K562 (cell line): ENCODE data around the gene BMPER. TPM values are rescaled to one million over a fixed set of nuclear protein-coding genes. Genes with fewer than 3 reads are reported as not detected.

ENCODE experiments used
- ATAC-seq: fragments of 200-7000 bp; cut with Tn5 transposase; 3 replicates; pipeline ENCODE4 v1.9.1; 2020; ENCODE audit warnings: moderate library complexity
- BruUV-seq: library from RNA; stranded (reverse); fragments of 400-500 nt; replicated peaks from 2 replicates; lab custom pipeline; 2021; lab: Mats Ljungman, UMichigan
- CTCF ChIA-PET: fragments of 300-600 bp; formaldehyde crosslinking; extraction: SDS; loops from one replicate; lab custom pipeline; 2021; ENCODE audit warnings: low intra/inter-chr PET ratio; lab: Yijun Ruan, JAX
- POLR2A ChIA-PET: fragments of 300-600, 350-650 bp; sonication (Branson Sonifier 250); formaldehyde crosslinking; extraction: SDS; loops from one replicate; lab custom pipeline; 2021; ENCODE audit warnings: antibody characterized with exemption, inconsistent platforms; lab: Yijun Ruan, JAX
- DNase-seq, 4 experiments: peaks; one replicate each; pipeline versions ENCODE4 v3.0.0 to v3.0.0-alpha.2; 2011 to 2018; ENCODE audit warnings: low spot score in 3 of 4, mixed read lengths in 3 of 4; ENCODE audit errors: extremely low read depth in 1 of 4
- FAIRE-seq: peaks from 2 replicates; lab custom pipeline; 2011; peaks lifted over from hg19 to GRCh38; lab: Jason Lieb, UNC
- H2AFZ ChIP-seq: 2 replicates; pipeline ENCODE4 v1.6.0; 2011; ENCODE audit warnings: low read depth, low read length, control low read depth, inconsistent platforms
- H3K27ac ChIP-seq: fragments of 200-600 bp; 3 replicates; pipeline ENCODE4 v1.8.0; 2011; ENCODE audit warnings: low read depth, mild to moderate bottlenecking, control low read depth, inconsistent platforms, low read length, moderate library complexity, mixed read lengths; ENCODE audit errors: extremely low read depth
- H3K27me3 ChIP-seq, 2 experiments: fragments of 300-600 bp in 1 of 2; 2 replicates in 1 of 2; 3 replicates in 1 of 2; pipeline versions ENCODE4 v1.6.0 to v1.8.0; 2011; ENCODE audit warnings: inconsistent platforms in 2 of 2, low read length in 2 of 2, mild to moderate bottlenecking in 1 of 2, mixed read lengths in 1 of 2, moderate library complexity in 1 of 2; ENCODE audit not compliant: control insufficient read depth in 2 of 2, insufficient read depth in 2 of 2
- H3K36me3 ChIP-seq: fragments of 300-600 bp; 3 replicates; pipeline ENCODE4 v1.8.0; 2011; ENCODE audit warnings: mild to moderate bottlenecking, low read length, inconsistent platforms; ENCODE audit not compliant: control insufficient read depth, insufficient read depth
- H3K4me1 ChIP-seq, 2 experiments: fragments of 200-600 bp in 1 of 2; replicated peaks in 1 of 2; 2 replicates in 1 of 2; 3 replicates in 1 of 2; pipeline versions ENCODE4 v1.5.1 to v1.8.0; 2011; ENCODE audit warnings: inconsistent platforms in 2 of 2, low read length in 2 of 2, mild to moderate bottlenecking in 1 of 2, mixed read lengths in 1 of 2, moderate library complexity in 1 of 2; ENCODE audit not compliant: control insufficient read depth in 2 of 2, insufficient read depth in 2 of 2
- H3K4me2 ChIP-seq: 2 replicates; pipeline ENCODE4 v1.6.1; 2011; ENCODE audit warnings: low read length, control low read depth, inconsistent platforms, mixed read lengths; ENCODE audit not compliant: insufficient read depth
- H3K4me3 ChIP-seq: fragments of 200-600 bp; sonication (generic), shearing (Covaris generic); 2 replicates; pipeline ENCODE4 v1.5.1; 2016; ENCODE audit warnings: control low read depth, inconsistent platforms
- H3K79me2 ChIP-seq: fragments of 200-600 bp; 3 replicates; pipeline ENCODE4 v1.8.0; 2011; ENCODE audit warnings: low read length, inconsistent platforms; ENCODE audit not compliant: control insufficient read depth, insufficient read depth
- H3K9ac ChIP-seq, 2 experiments: 2 replicates each; pipeline versions ENCODE4 v1.6.0 to v1.6.1; 2011; ENCODE audit warnings: low read depth in 2 of 2, low read length in 2 of 2, control low read depth in 1 of 2, inconsistent platforms in 1 of 2, mild to moderate bottlenecking in 1 of 2, mixed read lengths in 1 of 2; ENCODE audit not compliant: insufficient read depth in 1 of 2
- H3K9me1 ChIP-seq: one replicate; pipeline ENCODE4 v1.6.0; 2011; ENCODE audit warnings: inconsistent platforms, mild to moderate bottlenecking, low read length, moderate library complexity; ENCODE audit not compliant: control insufficient read depth, insufficient read depth
- H3K9me3 ChIP-seq: replicated peaks from 2 replicates; pipeline ENCODE4 v1.5.1; 2011; ENCODE audit warnings: low read depth, low read length, inconsistent platforms; ENCODE audit not compliant: control insufficient read depth, insufficient read depth
- H4K20me1 ChIP-seq: replicated peaks from 2 replicates; pipeline ENCODE4 v1.6.1; 2011; ENCODE audit warnings: low read length, inconsistent platforms, mixed read lengths; ENCODE audit not compliant: control insufficient read depth, insufficient read depth
- KLF13 ChIP-seq: fragments of 450-650 bp; IDR thresholded peaks from 2 replicates; pipeline ENCODE4 v1.6.1; 2016; ENCODE audit warnings: missing genetic modification characterization, low read depth, mild to moderate bottlenecking, missing compliant biosample characterization, moderate library complexity, borderline replicate concordance
- NELFE ChIP-seq: IDR thresholded peaks from 2 replicates; pipeline ENCODE4 v1.6.1; 2011; ENCODE audit warnings: mild to moderate bottlenecking; ENCODE audit not compliant: insufficient read depth, insufficient read length
- RFX5 ChIP-seq: IDR thresholded peaks from 2 replicates; pipeline ENCODE4 v1.6.1; 2011; ENCODE audit warnings: low read depth, mild to moderate bottlenecking, improper control_type of control experiment, low read length
- WGBS: fragments of 100-300 bp; shearing (Covaris generic); methylation state at CpG from one replicate; pipeline ENCODE4 v1.1.6; 2016; ENCODE audit warnings: low coverage, mixed read lengths; ENCODE audit not compliant: insufficient coverage; ENCODE audit errors: missing lambda C conversion rate; 5-methylcytosine and 5-hydroxymethylcytosine counted together
- in situ Hi-C: fragments of 300-500 bp; cut with MboI; formaldehyde crosslinking; loops from 4 replicates; pipeline ENCODE4 v1.15.0; 2018; ENCODE audit warnings: inconsistent platforms, mixed read lengths
- intact Hi-C: fragments of 100-400 bp; cut with micrococcal nuclease; formaldehyde crosslinking; loops from 2 replicates; pipeline ENCODE4 v1.14.2; 2022
- polyA plus RNA-seq, 8 experiments: library from polyadenylated mRNA; depleted of rRNA in 4 of 8; stranded (reverse) in 5 of 8; unstranded in 3 of 8; fragments of >200 nt; fragmentation: Nextera tagmentation in 2 of 8; fragmentation: Illumina TruSeq in 1 of 8; extraction: Ambion mirVana in 2 of 8; extraction: Trizol in 1 of 8; gene quantifications; 2 replicates each; pipeline versions ENCODE4 v1.2.1 to v1.2.3, GENCODE V29; 2011 to 2014; ENCODE audit warnings: inconsistent platforms in 1 of 8, missing spikeins in 1 of 8
- total RNA-seq, 7 experiments: library from RNA; depleted of rRNA in 6 of 7; stranded (reverse); fragments of >200 nt in 6 of 7; fragmentation: Illumina TruSeq in 2 of 7; extraction: Trizol in 2 of 7; gene quantifications; 2 replicates each; pipeline versions ENCODE4 v1.2.1 to v1.2.3, GENCODE V29; 2011 to 2021; ENCODE audit warnings: low replicate concordance in 1 of 7

BMPER gene
- total and polyA plus RNA-seq, 9 of the 15 experiments (the other 6 are each of a cell fraction or from before 2014, with no cell fraction given), result not detected

GRCh38 chr7:33907625-33908024 is 2.3 kb downstream of the BMPER start:
- no peaks in the 10 kb centered on the region for H3K79me2 ChIP-seq
- H2AFZ ChIP-seq, result no peak overlapping the region
- H3K27me3 ChIP-seq, result peaks cover 0 to 14% of the 10 kb centered on the region in 2 experiments; a peak in 2 of 5 replicates
- no peak overlapping the region for H3K9ac ChIP-seq
- POLR2A ChIA-PET, result no interaction called here
- no peaks in the 10 kb centered on the region for H3K9me1 ChIP-seq
- no peak for ATAC-seq
- no peaks in the 10 kb centered on the region for H3K9me3 ChIP-seq
- H3K27ac ChIP-seq, result no peak overlapping the region
- H3K36me3 ChIP-seq, result no peaks in the 10 kb centered on the region
- FAIRE-seq, result no peak
- in situ Hi-C loops (no loop called here), intact Hi-C loops (no loop called here)
- no TSS peak for BruUV-seq
- no peak overlapping the region for H3K4me2 ChIP-seq
- TF ChIP-seq RFX5, result no peak
- 0% methylated on average over 5 of the region's 5 CpGs for WGBS
- CTCF ChIA-PET, result no interaction called here
- no peaks in the 10 kb centered on the region; the same call in 1 of the 2 replicates for H4K20me1 ChIP-seq
- H3K4me3 ChIP-seq, result no peak overlapping the region
- DNase-seq, result no peak
- H3K4me1 ChIP-seq, result peaks cover 0 to 10% of the 10 kb centered on the region in 2 experiments; a peak in 2 of 5 replicates

GRCh38 chr7:33909318-33909717 is 4.0 kb downstream of the BMPER start:
- no peak for DNase-seq
- no peak for FAIRE-seq
- no peak for ATAC-seq
- TF ChIP-seq KLF13 (no peak), NELFE (no peak)
- TF ChIP-seq, all 486 proteins: peak for 0
- intact Hi-C loops (no loop called here), in situ Hi-C loops (no loop called here)
- H3K4me3 ChIP-seq, result no peak overlapping the region
- POLR2A ChIA-PET, result interaction anchor here (0.8 kb wide), 1 partner anchor 1838 kb away, joined by 3 read pairs; no protein-coding TSS in a partner anchor
- no peaks in the 10 kb centered on the region for H3K36me3 ChIP-seq
- H3K9me3 ChIP-seq, result no peaks in the 10 kb centered on the region
- WGBS, result 0% methylated on average over 4 of the region's 5 CpGs
- H3K4me2 ChIP-seq, result no peak overlapping the region
- no TSS peak for BruUV-seq
- H3K27ac ChIP-seq, result no peak overlapping the region
- no peaks in the 10 kb centered on the region for H3K9me1 ChIP-seq
- H3K4me1 ChIP-seq, result peaks cover 0 to 7% of the 10 kb centered on the region in 2 experiments; a peak in 2 of 5 replicates
- peaks cover 0 to 7% of the 10 kb centered on the region in 2 experiments; a peak in 2 of 5 replicates for H3K27me3 ChIP-seq
- CTCF ChIA-PET, result no interaction called here
- H4K20me1 ChIP-seq, result no peaks in the 10 kb centered on the region
- H3K9ac ChIP-seq, result no peak overlapping the region
- no peak overlapping the region for H2AFZ ChIP-seq
- no peaks in the 10 kb centered on the region for H3K79me2 ChIP-seq
